A549 (cell line): ENCODE measurements around the gene CTNNA3.
"Not testable (repeated sequence)": the region's sequence is repeated elsewhere in the genome, so short reads cannot be mapped to it uniquely, and the experiment has no call there.

ENCODE experiments used
- CTCF ChIP-seq: fragments of >200 bp; sonication (Bioruptor Twin); formaldehyde crosslinking; IDR thresholded peaks from 3 replicates; pipeline ENCODE4 v1.5.1; 2016
- MAFK ChIP-seq: fragments of 450-650 bp; IDR thresholded peaks from 2 replicates; pipeline ENCODE4 v1.6.1; 2014; ENCODE audit not compliant: partially characterized antibody
- NFE2L2 ChIP-seq: fragments of 150-350 bp; conservative IDR thresholded peaks from 2 replicates; pipeline ENCODE4 v1.6.1; 2014; ENCODE audit warnings: low read length

DNA sequence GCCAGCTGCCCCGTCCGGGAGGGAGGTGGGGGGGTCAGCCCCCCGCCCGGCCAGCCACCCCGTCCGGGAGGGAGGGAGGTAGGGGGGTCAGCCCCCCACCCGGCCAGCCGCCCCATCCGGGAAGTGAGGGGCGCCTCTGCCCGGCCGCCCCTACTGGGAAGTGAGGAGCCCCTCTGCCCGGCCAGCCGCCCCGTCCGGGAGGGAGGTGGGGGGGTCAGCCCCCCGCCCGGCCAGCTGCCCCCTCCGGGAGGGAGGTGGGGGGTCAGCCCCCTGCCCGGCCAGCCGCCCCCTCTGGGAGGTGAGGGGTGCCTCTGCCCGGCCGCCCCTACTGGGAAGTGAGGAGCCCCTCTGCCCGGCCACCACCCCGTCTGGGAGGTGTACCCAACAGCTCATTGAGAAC lies 4.1 kb downstream of the CTNNA3 start:
- not testable (repeated sequence) for TF ChIP-seq CTCF, MAFK, NFE2L2
